GM19452 (cell line): ENCODE measurements around the gene TXK.
"Not testable (repeated sequence)": the region's sequence is repeated elsewhere in the genome, so short reads cannot be mapped to it uniquely, and the experiment has no call there.

Source experiments
- ATAC-seq: cut with Tn5 transposase; IDR thresholded peaks from one replicate; pipeline ENCODE4 v1.9.1; 2021; ENCODE audit not compliant: unreplicated experiment

TXK gene

DNA sequence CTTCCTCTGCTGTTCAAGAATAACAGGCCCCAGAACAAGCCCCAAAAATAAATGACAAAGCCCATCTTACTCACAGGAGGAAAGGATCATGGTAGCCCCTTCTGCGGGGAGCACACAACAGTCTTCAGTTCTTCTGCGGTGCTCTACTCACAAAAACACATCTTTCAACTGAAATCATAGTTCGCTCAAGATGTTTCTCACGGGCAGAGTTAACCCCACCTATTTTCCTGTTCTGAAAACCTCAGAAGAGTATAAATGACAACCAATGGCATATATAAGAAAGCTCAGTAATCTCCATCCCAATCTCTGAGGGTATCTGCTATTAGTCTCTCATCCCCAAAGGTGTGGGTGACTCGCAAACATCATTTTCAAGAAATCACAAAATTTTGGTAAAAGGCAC, at the start of gene TXK:
TXK (minus strand) TSS at position 170 of the 400 bp plus-strand sequence; CDS start at position 90, 80 bp downstream.
- ATAC-seq, result no peak

DNA sequence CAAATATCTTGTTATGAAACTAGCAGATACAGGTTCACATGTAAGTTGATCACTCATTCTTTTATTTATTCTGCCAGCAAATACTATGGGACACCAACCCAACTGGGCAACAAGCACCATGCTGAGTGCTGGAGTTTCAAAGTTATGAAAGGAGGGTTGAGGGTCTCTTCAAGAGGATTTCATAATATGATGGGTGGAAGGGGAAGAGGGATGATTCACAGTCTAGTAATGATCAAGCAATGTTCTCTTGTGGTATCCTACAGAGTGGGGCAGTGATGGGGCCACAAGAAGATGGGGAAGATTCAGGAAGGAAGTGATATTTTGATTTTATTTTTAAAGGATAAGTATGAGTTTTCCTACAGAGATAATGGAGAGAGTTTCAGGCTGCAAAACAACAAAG, 46.2 kb upstream of the TXK start:
- no peak for ATAC-seq

GRCh38 chr4:48178931-48179330, 44.9 kb upstream of the TXK start:
- no peak for ATAC-seq

DNA sequence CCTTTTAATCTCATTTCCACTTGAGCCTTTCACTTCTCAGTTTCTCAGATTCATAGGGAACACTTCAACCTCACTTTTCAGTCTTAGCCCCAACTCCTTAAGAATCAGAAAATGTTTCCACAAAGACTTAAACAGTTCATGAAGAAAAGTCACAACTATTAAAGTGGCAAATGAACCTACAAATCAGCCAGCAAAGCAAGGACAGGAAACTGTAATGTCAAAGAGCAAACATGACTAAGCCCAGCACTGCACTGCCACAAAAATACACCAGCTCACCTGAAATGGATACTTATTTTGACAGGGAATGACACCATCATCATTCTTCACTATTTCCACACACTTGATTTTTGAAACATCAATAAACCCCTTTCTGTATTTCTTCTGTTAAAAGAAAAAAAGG, 41.8 kb upstream of the TXK start:
- ATAC-seq, result no peak

- ATAC-seq, result no peak
Measured at GRCh38 chr4:48175328-48175727, 41.3 kb upstream of the TXK start.

- ATAC-seq, result peak; percentile 72
Measured at GRCh38 chr4:48173056-48173991, 39.3 kb upstream of the TXK start.

GRCh38 chr4:48172651-48173050, 38.6 kb upstream of the TXK start:
- ATAC-seq, result no peak

GRCh38 chr4:48169636-48170035, 35.6 kb upstream of the TXK start:
- ATAC-seq, result no peak

DNA sequence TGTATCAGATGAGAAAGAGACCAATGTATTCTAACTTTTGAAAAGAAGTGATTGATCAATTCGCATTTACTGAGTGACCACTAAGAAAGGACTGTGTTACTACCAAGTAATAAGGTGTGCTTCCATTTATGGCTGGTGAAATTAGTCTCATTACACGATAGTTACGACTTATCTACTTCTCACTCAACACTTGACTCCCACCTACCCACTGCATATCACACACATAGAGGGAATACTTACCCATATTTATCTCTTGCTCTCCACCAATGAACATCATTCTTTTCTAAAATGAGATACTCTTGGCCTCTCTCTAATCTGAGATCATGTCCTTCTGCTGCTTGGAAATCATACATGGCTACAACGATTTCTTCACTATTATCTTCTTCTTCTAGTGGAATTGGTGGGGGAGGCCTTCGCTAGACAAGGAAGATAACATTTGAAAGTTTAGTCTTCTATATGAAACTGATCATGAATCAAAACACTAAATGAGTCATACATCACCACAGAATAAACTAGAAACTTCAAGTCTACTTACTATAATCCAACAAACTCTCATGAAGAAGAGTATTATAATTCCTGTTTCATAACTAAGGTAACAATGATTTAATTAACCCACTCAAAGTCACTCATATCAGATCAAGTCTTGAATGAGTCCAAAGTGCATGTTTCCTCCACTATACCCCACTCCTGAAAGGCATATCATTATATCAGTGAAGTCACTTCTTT, 33.7 kb upstream of the TXK start:
- ATAC-seq, result no peak

GRCh38 chr4:48164561-48164960, 30.5 kb upstream of the TXK start:
- not testable (repeated sequence) for ATAC-seq

DNA sequence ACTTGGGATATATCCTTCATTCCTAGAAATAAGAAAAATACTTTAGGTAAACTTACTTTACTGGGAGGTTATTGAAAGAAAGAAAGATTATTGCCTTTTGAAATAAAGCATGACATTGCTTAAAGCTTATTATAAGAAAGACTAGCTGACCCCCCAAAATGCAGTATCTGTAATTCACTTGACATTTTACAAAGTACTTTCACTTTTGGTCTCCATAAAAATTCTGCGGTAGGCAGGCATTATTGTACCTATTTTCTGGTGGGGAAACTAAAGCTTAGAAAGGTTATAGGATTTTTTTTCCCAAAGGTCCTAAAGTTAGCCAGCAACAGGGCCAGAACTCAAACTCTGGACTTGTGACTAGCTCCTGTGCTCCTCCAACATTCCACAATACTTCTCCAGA, 29.7 kb upstream of the TXK start:
- no peak for ATAC-seq

GRCh38 chr4:48162162-48162561, 28.1 kb upstream of the TXK start:
- ATAC-seq, result no peak

- no peak for ATAC-seq
Measured at GRCh38 chr4:48157271-48157670, 23.2 kb upstream of the TXK start.

DNA sequence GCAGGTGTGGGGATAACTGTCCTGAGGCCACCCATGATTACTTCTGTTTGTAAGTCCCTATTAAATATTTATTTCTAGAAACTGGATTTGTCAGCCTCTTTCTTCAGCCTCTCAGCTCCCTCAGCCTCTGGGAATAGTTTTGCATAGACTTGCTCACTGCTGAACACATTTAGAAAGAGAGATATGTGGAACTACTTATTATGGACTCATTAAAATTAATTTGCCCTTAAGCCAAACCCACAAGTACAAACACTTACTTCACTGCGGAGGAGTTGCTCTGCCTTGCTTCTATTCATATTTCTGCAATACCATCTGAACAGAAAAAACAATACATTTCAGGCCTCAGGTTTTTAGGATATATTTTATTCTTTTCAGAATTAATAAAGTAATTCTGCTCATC, 22.4 kb upstream of the TXK start:
- ATAC-seq, result no peak

- no peak for ATAC-seq
Measured at GRCh38 chr4:48153791-48154550, 19.9 kb upstream of the TXK start.

DNA sequence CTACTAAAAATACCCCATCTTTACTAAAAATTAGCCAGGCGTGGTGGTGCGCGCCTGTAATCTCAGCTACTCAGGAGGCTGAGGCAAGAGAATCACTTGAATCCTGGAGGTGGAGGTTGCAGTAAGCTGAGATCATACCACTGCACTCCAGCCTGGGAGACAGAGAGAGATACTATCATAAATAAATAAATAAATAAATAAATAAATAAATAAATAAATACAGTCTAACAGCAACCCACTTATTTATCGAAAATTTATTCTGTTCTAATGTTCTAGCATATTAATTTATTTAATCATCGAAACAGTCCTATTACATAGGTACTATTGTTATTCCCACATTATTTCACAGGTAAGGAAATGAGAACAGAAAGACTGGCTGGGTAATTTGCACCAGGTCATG, 18.2 kb upstream of the TXK start:
- ATAC-seq, result no peak

DNA sequence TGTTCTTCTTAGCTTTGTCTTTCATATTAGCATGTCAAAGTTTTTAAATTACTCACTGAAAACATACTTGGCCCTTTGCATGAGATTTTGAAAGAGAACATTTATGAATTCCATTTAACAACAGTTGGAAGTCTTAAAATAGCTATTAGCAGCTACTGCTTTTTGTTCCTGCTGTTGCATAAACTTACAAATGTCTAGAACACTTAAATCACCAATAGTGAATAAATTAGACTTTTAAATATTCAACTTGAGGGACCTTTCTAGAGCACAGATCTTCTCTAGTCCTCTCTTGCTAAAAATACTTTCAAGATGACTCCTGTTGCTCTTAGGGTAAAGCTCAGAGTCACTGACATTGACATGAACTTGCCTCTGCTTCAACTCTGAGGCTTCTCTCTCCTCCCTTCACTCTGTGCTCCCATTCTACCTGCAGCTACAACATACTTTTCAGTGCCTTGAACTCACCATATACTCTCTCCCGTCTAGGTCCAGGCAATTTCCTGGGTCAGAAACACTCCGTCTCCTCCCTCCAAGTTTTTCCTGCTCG, 15.8 kb upstream of the TXK start:
- ATAC-seq, result no peak

- ATAC-seq, result no peak
Measured at GRCh38 chr4:48147621-48148020, 13.6 kb upstream of the TXK start.

DNA sequence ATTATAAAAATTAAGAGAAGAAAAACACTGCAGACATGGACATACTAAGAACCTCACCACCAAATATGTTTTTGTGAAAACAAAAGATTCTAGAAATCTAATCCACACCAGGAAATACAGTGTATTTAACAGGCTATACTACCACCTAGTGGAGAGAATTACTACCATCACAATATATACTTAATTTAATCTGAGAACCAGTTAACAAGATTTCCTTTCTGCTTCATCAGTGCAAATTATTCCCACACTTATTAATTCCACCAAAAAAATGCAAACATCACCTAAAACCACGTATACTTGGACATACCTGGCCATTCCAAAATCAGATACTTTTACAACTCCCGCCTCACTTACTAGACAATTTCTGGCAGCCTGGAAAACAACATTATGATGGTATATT, 7.0 kb upstream of the TXK start:
- no peak for ATAC-seq

GRCh38 chr4:48139691-48140090, 5.6 kb upstream of the TXK start:
- ATAC-seq, result no peak

DNA sequence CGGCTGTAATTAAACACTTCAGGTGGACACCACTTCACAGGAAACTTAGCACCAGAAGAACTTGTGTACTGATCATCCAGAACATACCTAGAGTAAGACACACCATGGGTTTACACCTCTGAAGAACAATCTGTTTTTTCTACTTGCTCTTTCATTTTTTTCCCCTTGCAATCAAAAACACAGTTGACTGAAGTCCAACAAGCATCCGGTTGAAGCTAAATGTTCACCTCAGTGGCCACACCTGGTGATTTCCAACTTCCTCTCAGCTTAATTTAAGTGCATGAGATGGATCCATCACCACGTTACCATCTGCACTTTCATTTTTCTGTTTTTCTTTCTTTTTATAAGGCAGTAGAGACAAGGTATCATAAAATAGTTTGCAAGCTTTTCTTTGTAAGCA, 4.9 kb upstream of the TXK start:
- peak; percentile 85 for ATAC-seq
